HG03521 (cell line): Measurements from ENCODE around the gene CTF1.

Experiments used
- ATAC-seq: cut with Tn5 transposase; IDR thresholded peaks from one replicate; pipeline ENCODE4 v1.9.1; 2021; ENCODE audit warnings: mild to moderate bottlenecking, moderate library complexity; ENCODE audit not compliant: unreplicated experiment

The CTF1 gene

DNA sequence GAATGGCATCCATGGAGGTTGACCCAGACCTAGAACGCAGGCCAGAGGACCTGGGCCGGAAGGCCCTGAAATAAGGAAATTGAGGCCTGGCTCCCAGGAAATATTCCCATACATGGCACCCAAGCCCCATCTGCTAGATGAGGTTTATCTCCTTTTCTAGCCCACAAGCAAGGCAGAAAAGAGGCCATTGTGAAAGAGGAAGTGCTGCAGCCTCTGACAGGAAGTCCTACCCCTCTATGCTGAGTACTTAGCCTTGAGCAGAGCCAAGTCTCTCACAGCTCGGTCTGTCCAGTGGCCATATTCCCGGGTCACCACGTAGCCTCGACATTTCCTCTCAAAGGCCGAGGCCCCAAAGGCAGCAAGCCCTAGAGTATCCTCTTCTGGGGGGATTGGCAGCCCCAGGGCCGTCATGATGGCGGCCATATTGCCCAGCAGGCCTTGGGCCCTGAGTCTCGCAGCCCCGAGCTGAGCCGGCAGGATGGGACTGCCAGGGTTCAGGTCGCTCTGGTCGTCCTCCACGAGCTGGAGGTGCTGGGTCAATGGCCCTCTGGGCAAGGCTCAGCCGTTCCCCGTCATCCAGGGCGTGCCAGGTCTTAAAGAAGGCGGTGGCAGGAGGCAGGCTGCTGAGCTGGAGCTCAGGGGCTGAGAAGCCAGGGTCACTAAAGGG is 7.8 kb downstream of the CTF1 start:
- no peak for ATAC-seq

DNA sequence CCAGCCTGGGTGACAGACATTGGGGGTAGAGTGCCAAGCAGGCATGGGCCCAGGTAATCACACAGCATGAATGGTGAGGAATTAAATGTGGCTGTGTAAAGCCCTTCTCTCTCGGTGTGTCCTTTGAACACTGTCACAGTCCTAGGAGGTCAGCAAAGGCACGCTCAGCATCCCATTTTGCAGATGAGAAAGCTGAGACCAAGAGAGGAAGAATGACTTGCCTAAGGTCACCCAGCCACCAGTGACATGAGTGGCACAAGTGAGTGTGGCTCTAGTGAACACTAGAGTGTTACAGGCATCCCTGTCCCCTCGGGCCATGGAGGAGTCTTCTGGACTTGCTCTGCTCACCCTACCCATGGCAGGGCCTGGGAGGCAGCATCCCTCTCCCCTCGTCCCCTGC is 10.7 kb downstream of the CTF1 start:
- ATAC-seq = no peak

DNA sequence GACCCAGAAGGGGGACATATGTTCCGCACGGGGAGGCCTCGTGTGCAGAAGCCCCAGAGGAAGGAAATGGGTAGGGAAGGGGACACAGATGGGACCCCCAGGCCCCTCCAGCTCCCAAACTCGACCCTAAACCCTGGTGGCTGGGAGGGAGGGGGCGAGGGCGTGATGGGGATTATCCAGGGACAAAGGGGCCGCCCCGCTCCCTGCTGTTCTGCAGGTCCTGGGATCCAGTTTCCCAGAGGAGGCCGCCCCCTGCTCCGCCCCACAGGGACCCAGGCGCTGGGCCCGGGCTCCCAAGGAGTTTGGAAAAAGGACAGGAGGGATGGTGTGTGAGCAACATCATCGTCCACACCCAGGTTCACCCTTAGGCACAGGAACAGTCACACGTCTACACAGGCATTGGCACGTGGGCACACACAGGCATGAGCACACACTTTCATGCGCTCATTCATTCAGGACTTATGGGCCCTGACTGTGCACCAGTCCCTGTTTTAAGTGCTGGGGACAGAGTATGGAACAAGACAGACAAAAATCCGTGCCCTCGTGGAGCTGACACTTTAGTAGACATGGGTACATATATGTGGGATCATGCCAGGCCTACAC is 14.1 kb downstream of the CTF1 start:
- ATAC-seq = no peak

DNA sequence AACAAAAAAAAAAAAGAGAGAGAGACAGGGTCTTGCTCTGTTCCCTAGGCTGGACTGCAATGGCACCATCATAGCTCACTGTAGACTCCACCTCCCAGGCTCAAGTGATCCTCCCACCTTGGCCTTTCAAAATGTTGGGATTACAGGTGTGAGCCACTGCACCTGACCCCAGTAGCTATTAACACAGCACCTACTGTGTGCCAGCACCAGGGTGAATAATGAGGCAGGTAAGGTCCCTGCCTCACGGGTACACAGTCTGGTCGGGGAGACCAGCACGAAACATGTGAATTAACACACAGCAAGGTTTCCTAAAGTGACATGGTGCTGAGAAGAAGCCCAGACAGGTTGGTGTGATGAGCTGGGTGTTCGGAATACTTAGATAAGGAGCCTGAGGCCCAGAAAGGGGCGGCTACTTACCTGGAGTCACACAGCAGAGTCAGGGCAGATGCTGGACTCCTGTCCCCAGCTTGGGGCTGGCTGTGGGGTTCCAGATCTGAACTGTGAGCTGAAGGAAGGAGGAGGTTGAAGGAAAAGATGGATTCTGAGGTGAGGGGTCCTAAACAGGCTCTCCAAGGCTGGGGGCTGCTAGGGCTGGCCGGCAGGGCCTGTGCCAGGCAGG is 16.5 kb downstream of the CTF1 start:
- no peak for ATAC-seq

DNA sequence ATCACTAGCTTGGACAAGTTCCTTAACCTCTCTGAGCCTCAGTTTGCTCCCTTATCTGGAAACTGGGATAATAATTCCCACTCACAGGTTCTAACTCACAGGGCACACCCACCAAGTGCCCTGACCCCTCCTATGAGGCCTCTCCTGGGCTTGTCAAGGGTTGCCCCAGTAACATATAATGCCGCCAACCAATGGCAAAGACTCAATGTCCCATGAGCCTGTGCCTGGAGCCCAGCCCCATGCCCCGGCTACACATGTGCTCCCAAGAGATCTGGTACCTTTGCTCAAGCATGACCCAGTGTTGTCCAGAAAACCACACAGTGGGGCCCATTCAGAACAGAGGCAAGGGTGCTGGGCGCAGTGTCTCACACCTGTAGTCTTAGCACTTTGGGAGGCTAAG is 18.4 kb downstream of the CTF1 start:
- no peak for ATAC-seq

DNA sequence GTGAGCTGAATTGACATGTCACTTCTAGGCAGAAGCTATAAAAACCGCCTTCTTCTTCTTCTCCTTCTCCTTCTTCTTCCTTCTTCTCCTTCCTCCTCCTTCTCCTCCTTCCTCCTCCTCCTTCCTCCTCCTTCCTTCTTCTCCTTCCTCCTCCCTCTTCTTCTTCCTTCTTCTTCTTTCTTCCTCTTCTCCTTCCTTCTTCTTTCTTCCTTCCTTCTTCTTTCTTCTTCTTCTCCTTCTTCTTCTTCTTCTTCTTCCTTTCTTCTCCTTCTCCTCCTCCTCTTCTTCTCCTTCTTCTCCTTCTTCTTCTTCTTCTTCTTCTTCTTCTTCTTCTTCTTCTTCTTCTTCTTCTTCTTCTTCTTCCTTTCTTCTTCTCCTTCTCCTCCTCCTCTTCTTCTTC is 22.2 kb downstream of the CTF1 start:
- no peak for ATAC-seq

DNA sequence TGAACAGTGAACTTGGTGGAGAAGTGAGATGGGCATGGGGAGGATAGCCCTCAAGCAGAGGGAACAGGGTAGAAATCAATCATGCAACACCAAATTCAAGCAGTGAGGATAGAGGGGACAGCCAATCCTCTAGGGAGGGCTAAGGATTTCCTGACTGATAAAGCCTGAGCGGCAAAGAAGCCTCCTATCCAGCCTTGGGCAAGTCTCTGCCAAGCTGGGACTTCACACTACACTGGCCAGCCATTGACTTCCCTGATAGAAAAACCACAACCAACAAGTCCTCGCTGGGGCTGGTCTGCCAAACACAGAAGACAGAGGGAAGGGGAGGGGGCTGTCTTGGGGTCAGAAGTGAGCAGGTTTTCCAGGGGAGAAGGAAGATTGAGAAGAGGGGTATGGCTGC is 24.5 kb downstream of the CTF1 start:
- no peak for ATAC-seq

DNA sequence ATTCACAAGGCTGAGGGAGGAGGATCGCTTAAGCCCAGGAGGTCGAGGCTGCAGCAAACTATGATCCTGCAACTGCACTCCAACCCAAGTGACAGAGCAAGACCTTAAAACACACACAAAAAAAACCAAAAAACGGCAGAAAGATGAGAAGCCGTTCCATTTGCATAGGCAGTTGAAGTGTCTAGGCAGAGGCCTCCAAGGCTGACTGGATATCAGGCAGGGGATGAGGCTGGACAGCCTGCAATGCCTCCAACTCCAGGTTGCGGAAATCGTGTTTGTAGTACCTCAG is 25.0 kb downstream of the CTF1 start:
- no peak for ATAC-seq

DNA sequence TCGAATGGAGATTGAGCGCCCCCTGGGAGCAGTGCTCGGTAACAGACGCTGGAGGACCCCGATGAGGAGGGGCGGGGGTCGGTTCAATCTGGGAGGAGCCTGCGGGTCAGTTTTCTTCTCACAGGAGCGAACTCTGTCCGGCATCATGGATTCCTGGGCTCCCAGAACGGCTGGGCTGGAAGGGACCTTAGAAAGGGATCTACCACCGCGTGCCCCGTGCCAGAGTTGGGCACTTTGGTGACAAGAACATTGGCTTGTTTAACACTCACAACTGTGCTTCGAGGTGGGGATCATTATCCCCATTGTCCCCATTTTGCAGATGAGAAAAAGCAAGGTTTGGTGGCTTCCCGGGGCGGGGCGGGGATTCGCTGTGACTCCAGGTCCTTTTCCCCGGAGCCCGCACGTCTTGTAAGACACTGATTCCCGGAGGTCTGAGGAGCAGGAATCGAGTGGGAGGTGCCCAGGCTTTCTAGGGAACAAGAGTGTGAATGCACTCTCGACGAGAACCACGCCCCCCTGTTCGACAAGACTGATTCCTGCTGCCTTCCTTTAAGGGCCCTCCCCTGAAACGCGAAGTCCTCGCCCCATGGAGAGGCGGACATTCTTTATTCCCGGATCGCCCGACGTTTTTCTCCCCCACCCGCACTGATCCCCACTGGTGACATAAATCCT is 25.5 kb downstream of the CTF1 start:
- no peak for ATAC-seq

DNA sequence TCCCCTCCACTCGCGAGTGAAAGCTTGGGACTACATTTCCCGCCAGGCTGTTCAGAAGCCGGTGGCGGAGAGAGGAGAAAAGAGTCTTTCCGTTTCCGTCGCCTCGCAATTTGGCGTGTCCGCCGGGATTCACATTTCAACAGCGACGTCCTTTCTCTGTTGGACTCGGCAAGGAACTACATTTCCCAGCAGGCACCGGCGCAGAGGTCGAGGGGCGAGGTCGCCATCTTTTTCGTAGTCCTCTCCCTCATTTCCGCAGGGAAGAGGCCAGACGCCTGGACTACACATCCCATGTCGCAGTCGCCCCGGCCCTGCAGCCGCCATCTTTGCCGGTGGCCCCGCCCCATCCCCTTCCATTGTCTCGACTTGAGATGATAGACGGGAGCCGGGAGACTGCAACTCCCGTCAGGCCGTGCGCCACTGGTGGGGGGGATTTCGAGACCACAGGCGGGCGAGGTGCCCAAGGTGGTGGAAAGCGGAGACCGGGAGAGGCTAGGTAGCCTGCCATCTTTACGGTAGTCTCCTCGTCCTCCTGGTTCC is 26.1 kb downstream of the CTF1 start:
- ATAC-seq = peak; percentile 71

DNA sequence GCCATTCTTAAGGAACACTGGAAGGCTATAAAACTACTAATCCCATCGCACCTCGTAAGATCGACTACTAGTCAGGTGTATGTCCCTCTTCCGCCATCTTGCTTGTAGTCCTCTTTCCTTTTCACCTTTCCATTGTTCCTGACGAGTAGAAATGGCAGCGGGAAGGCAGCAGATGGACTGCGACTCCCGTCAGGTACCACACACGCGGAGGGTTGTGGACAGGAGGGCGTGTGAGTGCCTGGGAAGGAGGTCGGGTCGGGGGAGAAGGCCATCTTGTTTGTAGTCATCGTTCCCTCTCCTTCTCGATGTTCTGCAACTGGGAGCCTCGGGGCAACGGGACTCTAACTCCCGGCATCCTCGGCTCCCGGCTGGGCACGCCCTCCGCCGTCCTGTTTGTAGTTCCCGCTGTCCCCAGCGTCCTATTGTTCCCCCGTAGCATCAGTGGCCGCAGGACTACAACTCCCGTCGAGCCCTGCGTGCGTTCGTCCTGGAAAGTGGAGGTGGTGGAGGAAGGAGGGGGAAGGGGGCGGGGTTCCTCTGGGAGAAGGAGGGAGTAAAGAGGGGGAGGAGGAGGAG is 26.6 kb downstream of the CTF1 start:
- peak; percentile 67 for ATAC-seq

DNA sequence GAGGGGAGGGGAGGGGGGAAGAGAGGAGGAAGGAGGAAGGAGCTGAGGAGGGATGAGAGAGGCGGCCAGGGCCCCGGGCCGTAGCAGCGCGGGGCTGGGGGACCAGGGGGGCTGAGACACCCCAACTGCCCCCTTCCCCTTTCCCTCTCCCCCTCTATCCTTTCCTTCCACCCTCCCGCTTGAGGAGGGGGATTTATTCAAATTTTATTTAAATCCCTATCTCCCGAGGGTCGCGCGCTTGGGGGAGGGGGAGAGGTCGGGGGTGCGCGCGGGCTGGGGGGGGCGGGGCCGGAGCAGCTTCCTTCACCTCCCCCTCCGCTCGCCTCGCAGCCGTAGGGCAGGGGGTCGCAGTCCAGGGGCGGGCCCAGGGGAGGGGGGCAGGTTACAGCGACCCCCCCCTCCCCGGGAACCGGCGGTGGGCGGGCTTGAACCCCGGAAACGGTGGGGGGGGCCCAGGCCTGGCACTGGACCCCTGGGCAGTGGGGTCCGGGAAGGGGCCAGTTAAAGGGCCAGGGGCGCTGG is 27.2 kb downstream of the CTF1 start, which contains the start of gene FBXL19:
Gene FBXL19 (plus strand): TSS at position 19 of the 522 bp plus-strand sequence. CDS start 2,183 bp downstream, outside the sequence.
- no peak for ATAC-seq

DNA sequence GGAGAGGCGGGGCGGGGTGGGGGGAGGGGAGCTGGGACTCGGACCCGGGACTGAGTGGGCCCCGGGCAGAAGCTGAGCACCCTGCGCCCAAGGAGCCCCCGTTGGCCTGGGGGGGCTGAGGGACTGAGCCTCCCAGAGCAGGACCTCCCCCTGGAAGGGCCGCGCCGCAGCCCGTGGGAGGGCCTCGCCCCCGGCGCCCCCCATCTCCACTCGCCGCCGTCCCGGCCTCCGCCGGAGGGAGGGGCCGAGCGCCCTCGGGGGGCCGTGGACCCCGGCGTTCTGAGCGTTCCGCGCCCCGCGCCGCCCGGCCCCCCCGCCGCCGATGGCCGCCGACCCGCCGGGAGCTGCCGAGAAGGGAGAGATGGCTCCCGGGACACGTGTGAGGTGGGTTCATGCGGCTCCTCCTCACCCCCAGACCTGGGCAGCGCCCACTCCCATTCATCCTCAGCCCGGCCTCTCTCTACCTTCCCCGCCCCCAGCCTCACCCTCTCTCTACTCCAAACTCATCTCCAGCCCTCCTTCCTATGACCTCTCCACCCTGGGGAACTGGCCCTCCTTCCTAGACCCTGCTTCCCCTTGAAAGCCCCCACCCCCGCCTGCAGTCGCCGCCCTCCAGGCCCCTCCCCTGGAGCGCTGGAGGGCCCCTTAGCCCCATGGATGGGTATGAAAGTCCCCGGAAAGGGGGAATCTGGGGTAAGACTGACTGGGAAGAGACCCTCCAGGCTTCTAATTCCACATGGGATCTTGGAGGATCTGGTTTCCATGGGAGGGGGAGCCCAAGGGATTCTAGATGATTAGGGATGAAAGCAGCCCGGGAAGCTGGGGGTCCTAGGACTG is 27.9 kb downstream of the CTF1 start:
- ATAC-seq = no peak

DNA sequence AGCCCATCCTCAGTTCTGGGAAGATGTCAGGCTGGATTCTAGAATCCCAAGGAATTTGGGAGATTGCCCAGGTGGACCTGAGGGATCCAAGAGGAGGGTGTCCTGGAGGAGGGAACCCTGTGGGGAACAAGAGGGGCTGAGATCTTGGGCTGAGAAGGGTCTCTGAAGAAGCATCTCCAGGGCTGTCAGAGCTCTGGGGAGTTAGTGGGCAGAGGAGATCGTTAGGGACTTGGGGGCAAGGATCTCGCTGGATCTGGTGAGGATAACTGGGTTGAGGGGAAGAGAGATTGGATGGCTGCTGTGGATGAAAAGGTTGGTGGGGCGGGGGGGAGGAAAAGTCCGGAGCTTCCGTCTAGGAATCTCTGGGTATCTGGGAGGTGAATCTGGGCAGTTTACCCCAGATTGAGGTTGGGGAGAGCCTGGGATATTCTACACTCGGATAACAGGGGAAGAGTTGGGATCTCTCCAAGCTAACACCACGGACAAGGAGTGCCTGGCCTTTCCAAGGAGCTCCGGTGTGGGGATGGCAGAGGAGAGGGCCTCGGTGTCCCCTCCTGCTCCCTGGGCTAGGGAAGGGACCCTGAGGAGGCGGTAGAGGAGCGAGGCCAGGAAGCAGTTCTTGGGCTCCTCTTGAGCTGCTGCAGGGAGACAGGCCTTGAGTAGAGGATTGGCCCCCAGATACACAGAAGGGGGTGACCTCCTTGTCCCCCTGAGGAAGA is 28.7 kb downstream of the CTF1 start:
- ATAC-seq = no peak

DNA sequence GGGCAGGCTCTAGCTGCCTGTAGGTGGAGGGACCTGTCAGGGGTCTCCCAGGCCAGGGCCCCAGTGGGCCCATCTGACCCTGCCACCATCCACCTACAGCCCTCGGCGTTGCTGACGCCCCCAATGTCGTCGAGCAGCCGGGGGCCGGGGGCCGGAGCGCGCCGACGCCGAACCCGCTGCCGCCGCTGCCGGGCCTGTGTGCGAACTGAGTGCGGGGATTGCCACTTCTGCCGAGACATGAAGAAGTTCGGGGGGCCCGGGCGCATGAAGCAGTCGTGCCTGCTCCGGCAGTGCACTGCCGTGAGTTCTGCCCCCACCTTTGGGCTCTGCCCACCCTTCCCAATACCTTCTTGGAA is 29.2 kb downstream of the CTF1 start:
- no peak for ATAC-seq

DNA sequence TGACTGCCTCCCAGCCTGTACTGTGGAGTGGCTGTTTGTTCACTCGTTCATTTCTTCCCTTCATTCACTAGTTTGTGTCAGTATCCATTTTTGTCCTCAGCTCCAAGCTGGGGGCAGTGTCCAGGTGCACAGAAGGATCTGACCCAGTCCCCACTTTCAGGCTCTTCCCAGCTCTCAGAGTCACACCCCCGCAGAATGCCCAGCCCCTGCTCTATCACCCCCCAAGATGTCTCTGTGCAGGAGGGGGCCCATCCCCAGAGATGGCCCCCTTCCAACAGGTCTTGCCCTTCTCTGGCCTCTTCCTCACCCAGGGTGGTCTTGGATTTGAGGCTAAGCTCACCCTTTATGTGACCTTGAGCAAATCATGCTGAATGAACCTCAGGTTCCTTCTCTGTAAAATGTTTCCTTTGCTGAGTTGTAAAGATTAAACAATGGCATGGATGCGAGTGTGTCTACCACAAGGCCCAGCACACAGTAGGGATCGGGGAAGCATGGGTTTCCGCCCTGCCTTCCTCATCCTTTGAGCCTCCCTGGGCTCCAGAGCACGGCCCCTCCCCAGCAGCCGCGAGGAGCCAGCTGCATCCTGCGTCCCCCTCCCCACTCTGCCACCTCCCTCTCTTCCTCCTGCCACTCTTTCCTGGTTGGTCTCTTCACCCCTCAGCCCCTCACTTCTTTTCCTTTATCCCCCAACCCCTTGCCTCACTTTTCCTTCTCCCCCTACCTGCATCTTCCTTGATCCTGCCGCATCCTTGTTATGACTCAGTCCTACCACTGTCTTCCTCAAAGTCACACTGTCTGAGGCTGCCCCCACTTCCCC is 29.8 kb downstream of the CTF1 start:
- ATAC-seq = no peak

DNA sequence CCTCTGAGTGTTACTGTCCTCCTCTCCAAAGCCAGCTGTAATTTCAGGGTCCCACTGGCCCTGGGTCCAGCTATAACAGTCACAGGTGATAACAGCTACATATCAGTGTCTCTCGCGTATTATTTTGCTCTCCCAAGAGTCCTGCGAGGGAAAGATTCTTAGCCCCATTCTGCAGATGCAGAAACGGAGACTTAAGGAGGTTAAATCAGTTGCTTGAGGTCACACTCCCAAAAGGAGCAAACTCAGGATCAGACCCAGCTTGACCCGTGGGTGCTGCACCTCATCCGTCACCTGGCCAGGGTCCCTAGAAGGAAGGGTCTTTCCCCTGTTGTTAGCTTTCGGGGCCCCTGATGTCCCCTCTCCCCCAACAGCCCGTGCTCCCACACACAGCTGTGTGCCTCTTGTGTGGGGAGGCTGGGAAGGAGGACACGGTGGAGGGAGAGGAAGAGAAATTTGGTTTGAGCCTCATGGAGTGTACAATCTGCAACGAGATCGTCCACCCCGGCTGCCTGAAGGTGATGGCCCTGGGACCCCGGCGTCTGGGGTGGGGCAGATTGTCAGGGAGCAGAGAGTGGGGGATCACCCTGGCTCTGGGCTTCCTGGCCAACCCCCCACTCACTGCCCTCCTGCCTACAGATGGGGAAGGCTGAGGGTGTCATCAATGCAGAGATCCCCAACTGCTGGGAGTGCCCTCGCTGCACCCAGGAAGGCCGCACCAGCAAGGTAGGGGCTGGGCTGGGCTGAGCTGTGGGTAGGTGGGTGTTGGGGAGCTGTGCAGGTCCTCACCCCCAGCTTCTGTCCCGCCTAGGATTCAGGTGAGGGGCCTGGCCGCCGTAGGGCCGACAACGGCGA is 30.7 kb downstream of the CTF1 start:
- ATAC-seq = no peak

DNA sequence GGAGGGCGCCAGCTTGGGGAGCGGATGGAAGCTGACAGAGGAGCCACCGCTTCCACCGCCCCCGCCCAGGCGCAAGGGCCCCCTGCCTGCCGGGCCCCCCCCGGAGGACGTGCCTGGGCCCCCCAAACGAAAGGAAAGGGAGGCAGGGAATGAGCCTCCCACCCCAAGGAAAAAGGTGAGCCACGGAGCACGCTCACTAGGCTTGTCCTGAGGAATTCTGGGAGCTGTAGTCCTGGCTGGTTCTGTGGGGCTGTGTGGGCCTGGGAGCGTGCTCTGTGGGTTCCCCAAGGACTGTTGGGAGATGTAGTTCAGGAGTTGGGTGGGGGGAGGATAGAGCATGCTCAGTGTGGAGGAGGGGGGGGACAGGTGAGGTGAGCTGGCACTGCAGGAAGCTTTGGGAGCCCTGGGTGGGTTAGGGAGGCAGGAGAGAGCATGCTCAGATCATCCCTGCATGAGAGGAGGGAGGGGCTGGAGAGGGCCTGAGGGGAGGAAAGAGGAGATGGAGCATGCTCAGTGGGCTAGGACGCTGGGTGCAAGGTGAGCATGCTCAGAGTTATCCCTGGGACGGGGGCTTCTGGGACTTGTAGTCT is 31.5 kb downstream of the CTF1 start:
- ATAC-seq = no peak
